Measurements from ENCODE around the gene SEMA3E.
"Not testable (repeated sequence)": the region's sequence is repeated elsewhere in the genome, so short reads cannot be mapped to it uniquely, and the experiment has no call there.

GRCh38 chr7:83459930-83460653 lies 188.8 kb downstream of the SEMA3E start:
- TF ChIP-seq CTCF, POLR2A (IDR thresholded peaks at IDR 0.05): not testable (repeated sequence)
